Muscle layer of colon (tissue), 2 donors: Measurements from ENCODE around the gene RNU1-3.
A peak's percentile ranks its signal among the peaks of the same experiment; 100 is the strongest.
"Not testable (repeated sequence)": the region's sequence is repeated elsewhere in the genome, so short reads cannot be mapped to it uniquely, and the experiment has no call there.

ENCODE experiments used
- H3K27ac ChIP-seq: one replicate; pipeline ENCODE4 v1.7.0; 2013; ENCODE audit warnings: low read depth, mild to moderate bottlenecking, low read length, moderate library complexity
- H3K27me3 ChIP-seq, 2 donors: one replicate each; pipeline ENCODE4 v1.7.0; 2013; ENCODE audit warnings: low read length in 2 of 2, mild to moderate bottlenecking in 2 of 2; ENCODE audit not compliant: insufficient read depth in 2 of 2, control insufficient read depth in 1 of 2
- H3K36me3 ChIP-seq: one replicate; pipeline ENCODE4 v1.7.0; 2013; ENCODE audit warnings: mild to moderate bottlenecking, low read length; ENCODE audit not compliant: insufficient read depth
- H3K4me1 ChIP-seq: one replicate; pipeline ENCODE4 v1.7.0; 2013; ENCODE audit warnings: mild to moderate bottlenecking, low read length; ENCODE audit not compliant: insufficient read depth
- H3K4me3 ChIP-seq, 2 donors: one replicate each; pipeline ENCODE4 v1.7.0; 2013; ENCODE audit warnings: low read length in 2 of 2, low read depth in 1 of 2, mild to moderate bottlenecking in 1 of 2, moderate library complexity in 1 of 2
- H3K9ac ChIP-seq: one replicate; pipeline ENCODE4 v1.7.0; 2013; ENCODE audit warnings: low read length
- H3K9me3 ChIP-seq: one replicate; pipeline ENCODE4 v1.7.0; 2013; ENCODE audit warnings: mild to moderate bottlenecking, low read length
- donor health status: abdominal sarcoma.
- donor health status: Adenocarcinoma of cecum.

The RNU1-3 gene

GRCh38 chr1:16647179-16648176 lies 19.3 kb downstream of the RNU1-3 start:
- peaks cover 23% of the 10 kb centered on the region for H3K4me1 ChIP-seq
- H3K4me3 ChIP-seq, H3K9ac ChIP-seq, H3K27me3 ChIP-seq, H3K27ac ChIP-seq, H3K9me3 ChIP-seq, H3K36me3 ChIP-seq: not testable (repeated sequence)

GRCh38 chr1:16646716-16647115 lies 20.0 kb downstream of the RNU1-3 start:
- not testable (repeated sequence) for H3K9ac ChIP-seq, H3K9me3 ChIP-seq, H3K27me3 ChIP-seq, H3K4me3 ChIP-seq, H3K36me3 ChIP-seq, H3K27ac ChIP-seq
- peaks cover 30% of the 10 kb centered on the region for H3K4me1 ChIP-seq

GRCh38 chr1:16646061-16646664 lies 20.6 kb downstream of the RNU1-3 start:
- not testable (repeated sequence) for H3K9me3 ChIP-seq, H3K9ac ChIP-seq, H3K27ac ChIP-seq, H3K4me3 ChIP-seq, H3K36me3 ChIP-seq, H3K27me3 ChIP-seq
- H3K4me1 ChIP-seq = peaks cover 30% of the 10 kb centered on the region

GRCh38 chr1:16645271-16646060 lies 21.3 kb downstream of the RNU1-3 start:
- Histone ChIP-seq H3K4me3 (peak overlapping the region; percentile 96 to 99), H3K27ac (peak overlapping the region; percentile 89), H3K9ac (peak overlapping the region; percentile 97), H3K4me1 (peaks cover 30% of the 10 kb centered on the region)
- H3K36me3 ChIP-seq, H3K9me3 ChIP-seq, H3K27me3 ChIP-seq: not testable (repeated sequence)

GRCh38 chr1:16644482-16645270 lies 22.1 kb downstream of the RNU1-3 start:
- Histone ChIP-seq H3K9ac (peak overlapping the region; percentile 97), H3K4me1 (peaks cover 30% of the 10 kb centered on the region), H3K4me3 (peak overlapping the region; percentile 96 to 99), H3K27ac (peak overlapping the region; percentile 89)
- H3K9me3 ChIP-seq, H3K27me3 ChIP-seq, H3K36me3 ChIP-seq: not testable (repeated sequence)

- Histone ChIP-seq H3K27me3 (no peaks in the 10 kb centered on the region), H3K9ac (peak overlapping the region; percentile 97), H3K9me3 (no peaks in the 10 kb centered on the region), H3K27ac (peak overlapping the region; percentile 89), H3K4me1 (peaks cover 30% of the 10 kb centered on the region), H3K36me3 (no peaks in the 10 kb centered on the region), H3K4me3 (peak overlapping the region; percentile 96 to 99)
Observed at GRCh38 chr1:16644193-16644481, 22.6 kb downstream of the RNU1-3 start.

- H3K9ac ChIP-seq = peak overlapping the region; percentile 97
- H3K27ac ChIP-seq = peak overlapping the region; percentile 89
- H3K9me3 ChIP-seq, H3K36me3 ChIP-seq, H3K27me3 ChIP-seq: not testable (repeated sequence)
- peaks cover 30% of the 10 kb centered on the region for H3K4me1 ChIP-seq
- peak overlapping the region; percentile 96 to 99 for H3K4me3 ChIP-seq
Observed at GRCh38 chr1:16643476-16644192, 23.1 kb downstream of the RNU1-3 start.

GRCh38 chr1:16643001-16643411 lies 23.7 kb downstream of the RNU1-3 start:
- Histone ChIP-seq H3K9ac (peak overlapping the region; percentile 97), H3K4me1 (peaks cover 30% of the 10 kb centered on the region), H3K4me3 (peak overlapping the region in 1 of 2 donors; percentile 99)
- H3K36me3 ChIP-seq, H3K9me3 ChIP-seq, H3K27me3 ChIP-seq, H3K27ac ChIP-seq: not testable (repeated sequence)

- H3K4me1 ChIP-seq = peaks cover 30% of the 10 kb centered on the region
- not testable (repeated sequence) for H3K27me3 ChIP-seq, H3K4me3 ChIP-seq, H3K27ac ChIP-seq, H3K9me3 ChIP-seq, H3K36me3 ChIP-seq
- peak overlapping the region; percentile 97 for H3K9ac ChIP-seq
Observed at GRCh38 chr1:16642025-16642966, 24.5 kb downstream of the RNU1-3 start.
